K562 (cell line): Measurements from ENCODE around the gene SHB. TPM values are rescaled to one million over a fixed set of nuclear protein-coding genes. Genes with fewer than 3 reads are reported as not detected.

ENCODE experiments used
- ASH1L ChIP-seq: fragments of 450-650 bp; IDR thresholded peaks from 2 replicates; pipeline ENCODE4 v1.6.1; 2018; ENCODE audit warnings: borderline replicate concordance, mild to moderate bottlenecking, low read depth; ENCODE audit not compliant: partially characterized antibody
- CBX3 ChIP-seq, 2 experiments: IDR thresholded peaks; 1 replicate in 1 of 2; 2 replicates in 1 of 2; pipeline ENCODE4 v1.6.1; 2012; ENCODE audit warnings: inconsistent platforms in 2 of 2, low read length in 2 of 2, borderline replicate concordance in 1 of 2, control low read depth in 1 of 2
- CBX5 ChIP-seq: IDR thresholded peaks from 2 replicates; pipeline ENCODE4 v1.6.1; 2014; ENCODE audit warnings: low read depth, borderline replicate concordance
- EWSR1 ChIP-seq: fragments of 450-650 bp; IDR thresholded peaks from 2 replicates; pipeline ENCODE4 v1.6.1; 2018; ENCODE audit warnings: borderline replicate concordance, mild to moderate bottlenecking, low read depth, moderate library complexity; ENCODE audit not compliant: partially characterized antibody
- GTF3C2 ChIP-seq: IDR thresholded peaks from 3 replicates; pipeline ENCODE4 v1.6.1; 2011; ENCODE audit warnings: borderline replicate concordance, mild to moderate bottlenecking, moderate library complexity; ENCODE audit not compliant: insufficient read length; ENCODE audit errors: extremely low read depth
- MEF2A ChIP-seq: IDR thresholded peaks from 2 replicates; pipeline ENCODE4 v1.6.1; 2011; ENCODE audit warnings: low read depth, mild to moderate bottlenecking, low read length, moderate library complexity; ENCODE audit not compliant: control insufficient read depth
- RNF2 ChIP-seq: sonication (generic); IDR thresholded peaks from 2 replicates; pipeline ENCODE4 v1.6.1; 2016
- SAFB ChIP-seq: fragments of 200-400 bp; formaldehyde crosslinking; IDR thresholded peaks from 2 replicates; pipeline ENCODE4 v1.6.1; 2017; ENCODE audit warnings: low read depth, low read length, borderline replicate concordance
- SIN3B ChIP-seq: fragments of 450-650 bp; IDR thresholded peaks from 2 replicates; pipeline ENCODE4 v1.6.1; 2017; ENCODE audit warnings: low read depth, mild to moderate bottlenecking, moderate library complexity
- ZFP36 ChIP-seq: fragments of 150-350 bp; IDR thresholded peaks from 2 replicates; pipeline ENCODE4 v1.6.1; 2018; ENCODE audit warnings: low read length, low read depth; ENCODE audit not compliant: partially characterized antibody
- ZNF224 ChIP-seq: sonication (generic); formaldehyde crosslinking; IDR thresholded peaks from 2 replicates; pipeline ENCODE4 v1.8.0; 2022; ENCODE audit warnings: mild to moderate bottlenecking, missing genetic modification reagents
- ZNF583 ChIP-seq: fragments of 250-450 bp; sonication (Bioruptor Pico); IDR thresholded peaks from 2 replicates; pipeline ENCODE4 v1.4.0; 2020
- polyA plus RNA-seq, 8 experiments: library from polyadenylated mRNA; depleted of rRNA in 4 of 8; stranded (reverse) in 5 of 8; unstranded in 3 of 8; fragments of >200 nt; fragmentation: Nextera tagmentation in 2 of 8; fragmentation: Illumina TruSeq in 1 of 8; extraction: Ambion mirVana in 2 of 8; extraction: Trizol in 1 of 8; gene quantifications; 2 replicates each; pipeline versions ENCODE4 v1.2.1 to v1.2.3, GENCODE V29; 2011 to 2014; ENCODE audit warnings: inconsistent platforms in 1 of 8, missing spikeins in 1 of 8
- total RNA-seq, 7 experiments: library from RNA; depleted of rRNA in 6 of 7; stranded (reverse); fragments of >200 nt in 6 of 7; fragmentation: Illumina TruSeq in 2 of 7; extraction: Trizol in 2 of 7; gene quantifications; 2 replicates each; pipeline versions ENCODE4 v1.2.1 to v1.2.3, GENCODE V29; 2011 to 2021; ENCODE audit warnings: low replicate concordance in 1 of 7
- TF ChIP-seq, protein P1 (sequence below): fragments of 450-650 bp; conservative IDR thresholded peaks from 2 replicates; pipeline ENCODE4 v1.6.1; 2016; ENCODE audit warnings: missing genetic modification characterization, low read depth, mild to moderate bottlenecking, control low read depth, missing compliant biosample characterization
- TF ChIP-seq, protein P2 (sequence below): conservative IDR thresholded peaks from 2 replicates; pipeline ENCODE4 v1.6.1; 2011; ENCODE audit warnings: low read depth, mild to moderate bottlenecking, low read length; ENCODE audit not compliant: control insufficient read depth

The SHB gene
- total and polyA plus RNA-seq, 9 of the 15 experiments (the other 6 are each of a cell fraction or from before 2014, with no cell fraction given), result 0.78 to 16.0 (median 5.3) TPM

DNA sequence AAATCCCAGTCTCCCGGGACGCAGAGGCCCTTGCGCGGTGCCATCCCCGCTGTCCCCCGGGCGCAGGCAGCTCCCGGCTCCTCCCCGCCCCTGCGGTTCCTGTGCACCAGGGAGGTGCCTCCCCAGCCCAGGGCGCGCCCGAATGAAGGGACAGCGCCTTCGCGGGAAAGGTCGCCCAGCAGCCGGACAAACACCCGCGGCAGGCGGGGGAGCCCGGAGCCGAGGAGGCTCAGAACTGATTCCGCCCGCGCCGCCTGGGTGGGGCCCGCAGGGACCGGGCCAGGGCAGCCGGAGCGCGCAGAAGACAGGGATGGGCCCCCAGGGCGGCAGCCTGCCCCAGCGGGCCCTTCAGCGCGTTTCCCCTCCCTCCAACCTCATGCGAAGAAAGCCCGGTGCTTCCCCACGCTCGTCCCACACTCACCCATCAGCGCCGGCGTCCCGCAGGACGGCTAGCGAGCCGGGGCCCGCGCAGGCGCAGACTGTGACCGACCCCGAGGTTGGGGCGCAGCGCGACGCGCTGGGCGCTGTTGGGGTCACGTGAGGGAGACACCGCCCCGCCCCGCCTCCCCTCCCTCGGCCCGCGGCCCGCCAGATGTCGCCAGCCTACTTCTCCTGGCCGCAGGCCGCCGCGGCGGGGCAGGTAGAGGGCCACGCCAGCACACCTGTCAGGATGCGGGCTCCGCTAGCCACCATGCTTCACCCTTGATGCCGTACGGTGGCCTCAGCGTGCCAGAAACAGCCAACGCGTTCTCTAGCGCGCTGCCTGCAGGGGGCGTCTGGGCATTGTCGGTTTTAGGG, 165.2 kb downstream of the SHB start, which contains the start of gene SLC25A51 (continued):
- TF ChIP-seq CBX5 (0 out of 2 replicates have a peak, but pooled peaks have one; percentile 75), SIN3B (peak; percentile 93), ASH1L (no peak), EWSR1 (no peak), SAFB (no peak), ZNF224 (CRISPR knock-in tag) (0 out of 2 replicates have a peak, but pooled peaks have one; percentile 31), RNF2 (peak; percentile 92), MEF2A (no peak), ZFP36 (peak; percentile 34), CBX3 (IDR thresholded peaks at IDR 0.05; ENCODE audit: borderline replicate concordance in 1 of 2, low read length in 2 of 2) (peak in 1 of 2 experiments; percentile 95; a peak in 2 of 3 replicates), GTF3C2 (no peak), ZNF583 (peak; percentile 81; the same call in 1 of the 2 replicates)
- TF ChIP-seq, protein P1, sequence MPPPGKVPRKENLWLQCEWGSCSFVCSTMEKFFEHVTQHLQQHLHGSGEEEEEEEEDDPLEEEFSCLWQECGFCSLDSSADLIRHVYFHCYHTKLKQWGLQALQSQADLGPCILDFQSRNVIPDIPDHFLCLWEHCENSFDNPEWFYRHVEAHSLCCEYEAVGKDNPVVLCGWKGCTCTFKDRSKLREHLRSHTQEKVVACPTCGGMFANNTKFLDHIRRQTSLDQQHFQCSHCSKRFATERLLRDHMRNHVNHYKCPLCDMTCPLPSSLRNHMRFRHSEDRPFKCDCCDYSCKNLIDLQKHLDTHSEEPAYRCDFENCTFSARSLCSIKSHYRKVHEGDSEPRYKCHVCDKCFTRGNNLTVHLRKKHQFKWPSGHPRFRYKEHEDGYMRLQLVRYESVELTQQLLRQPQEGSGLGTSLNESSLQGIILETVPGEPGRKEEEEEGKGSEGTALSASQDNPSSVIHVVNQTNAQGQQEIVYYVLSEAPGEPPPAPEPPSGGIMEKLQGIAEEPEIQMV (tag), result no peak
- TF ChIP-seq, protein P2, sequence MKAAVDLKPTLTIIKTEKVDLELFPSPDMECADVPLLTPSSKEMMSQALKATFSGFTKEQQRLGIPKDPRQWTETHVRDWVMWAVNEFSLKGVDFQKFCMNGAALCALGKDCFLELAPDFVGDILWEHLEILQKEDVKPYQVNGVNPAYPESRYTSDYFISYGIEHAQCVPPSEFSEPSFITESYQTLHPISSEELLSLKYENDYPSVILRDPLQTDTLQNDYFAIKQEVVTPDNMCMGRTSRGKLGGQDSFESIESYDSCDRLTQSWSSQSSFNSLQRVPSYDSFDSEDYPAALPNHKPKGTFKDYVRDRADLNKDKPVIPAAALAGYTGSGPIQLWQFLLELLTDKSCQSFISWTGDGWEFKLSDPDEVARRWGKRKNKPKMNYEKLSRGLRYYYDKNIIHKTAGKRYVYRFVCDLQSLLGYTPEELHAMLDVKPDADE, result peak; percentile 71
